ENCODE measurements around the gene DUSP6. TPM values are rescaled to one million over a fixed set of nuclear protein-coding genes. Genes with fewer than 3 reads are reported as not detected.

Gene DUSP6
- total and polyA plus RNA-seq, 9 of the 15 experiments (the other 6 are each of a cell fraction or from before 2014, with no cell fraction given), result 0.04 to 0.60 (median 0.08) TPM; not detected in 2

- TF ChIP-seq ZSCAN29 (IDR thresholded peaks at IDR 0.05) (no peak), U2AF1 (optimal IDR thresholded peaks at IDR 0.05; ENCODE audit: low read depth, low read length) (no peak), TSC22D4 (tag; IDR thresholded peaks at IDR 0.05) (no peak), ZNF354B (CRISPR knock-in tag; IDR thresholded peaks at IDR 0.05) (no peak), SP2 (IDR thresholded peaks at IDR 0.05; ENCODE audit: extremely low read depth, low read depth, low read length, poor library complexity, severe bottlenecking) (no peak)
- 1% methylated on average over 5 of the region's 5 CpGs for WGBS (ENCODE audit: insufficient coverage, low coverage, missing lambda C conversion rate)
- ChIA-PET CTCF (ENCODE audit: low intra/inter-chr PET ratio) (no interaction called here), POLR2A (no interaction called here)
- no peaks in the 10 kb centered on the region for H3K79me2 ChIP-seq (ENCODE audit: control insufficient read depth, insufficient read depth, low read length)
- H3K27me3 ChIP-seq (ENCODE audit: control insufficient read depth in 2 of 2, insufficient read depth in 2 of 2, low read length in 2 of 2), result no peaks in the 10 kb centered on the region
- no TSS peak for BruUV-seq (replicated peaks)
- H3K36me3 ChIP-seq (ENCODE audit: control insufficient read depth, insufficient read depth, low read length), result no peaks in the 10 kb centered on the region
- ATAC-seq, result no peak
- H3K4me3 ChIP-seq, result no peak overlapping the region
- H4K20me1 ChIP-seq (replicated peaks; ENCODE audit: control insufficient read depth, insufficient read depth, low read length), result no peaks in the 10 kb centered on the region
- H3K27ac ChIP-seq (ENCODE audit: extremely low read depth, low read depth, low read length), result no peak overlapping the region
- DNase-seq (ENCODE audit: extremely low read depth in 1 of 4, low spot score in 3 of 4), result no peak
- H3K4me1 ChIP-seq (replicated peaks in 1 of 2; ENCODE audit: control insufficient read depth in 2 of 2, insufficient read depth in 2 of 2, low read length in 2 of 2), result peaks cover 3 to 9% of the 10 kb centered on the region in 2 experiments; a peak in 3 of 5 replicates
- H3K9me3 ChIP-seq (replicated peaks; ENCODE audit: control insufficient read depth, insufficient read depth, low read depth, low read length), result no peaks in the 10 kb centered on the region
- no peak overlapping the region for H2AFZ ChIP-seq (ENCODE audit: low read depth, low read length)
- H3K9me1 ChIP-seq (ENCODE audit: control insufficient read depth, insufficient read depth, low read length), result no peaks in the 10 kb centered on the region
- FAIRE-seq, result no peak
- intact Hi-C loops (cut with micrococcal nuclease), result no loop called here
- H3K9ac ChIP-seq (ENCODE audit: insufficient read depth in 1 of 2, low read depth in 2 of 2, low read length in 2 of 2), result no peak overlapping the region
- in situ Hi-C loops (cut with MboI), result no loop called here
- no peak overlapping the region for H3K4me2 ChIP-seq (ENCODE audit: insufficient read depth, low read length)
Observed at GRCh38 chr12:89335452-89336244, 16.7 kb downstream of the DUSP6 start.

All from K562 (cell line).